ENCODE data around the gene PRKG1. TPM values are rescaled to one million over a fixed set of nuclear protein-coding genes. Genes with fewer than 3 reads are reported as not detected.

PRKG1 gene
- total and polyA plus RNA-seq, 12 donors, result 3.8 to 48.1 (median 29.9) TPM

DNA sequence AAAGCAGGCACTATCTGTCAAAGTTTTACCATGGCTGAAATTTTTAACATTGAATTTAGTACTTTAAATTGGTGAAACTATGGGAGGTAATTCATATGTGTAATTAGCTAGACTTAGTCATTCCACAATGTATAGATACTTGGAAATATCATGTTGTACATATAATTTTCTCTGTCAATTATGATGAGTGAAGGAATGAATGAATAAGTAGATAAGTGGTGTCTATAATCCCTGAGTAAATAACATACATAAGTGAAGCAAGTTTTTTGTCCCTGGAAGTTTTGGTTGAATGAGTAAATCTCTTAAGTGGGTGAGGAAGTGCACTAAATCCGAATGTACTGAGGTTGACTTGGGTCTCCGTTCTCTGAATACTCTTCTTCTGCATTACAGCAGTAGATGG, 424.1 kb downstream of the PRKG1 start:
- Histone ChIP-seq H3K4me3 (no peak overlapping the region), H3K9me3 (no peaks in the 10 kb centered on the region), H3K4me1 (peaks cover 0 to 7% (median 0%) of the 10 kb centered on the region in 9 donors), H3K36me3 (no peaks in the 10 kb centered on the region), H3K27me3 (no peaks in the 10 kb centered on the region), H3K27ac (no peak overlapping the region)
- DNase-seq (no peak), ATAC-seq (no peak)
- intact Hi-C loops (cut with DNase I), result no loop called here
- WGBS, 2 donors, result 91 to 95% methylated on average over 2 of the region's 2 CpGs
- TF ChIP-seq, protein P1, sequence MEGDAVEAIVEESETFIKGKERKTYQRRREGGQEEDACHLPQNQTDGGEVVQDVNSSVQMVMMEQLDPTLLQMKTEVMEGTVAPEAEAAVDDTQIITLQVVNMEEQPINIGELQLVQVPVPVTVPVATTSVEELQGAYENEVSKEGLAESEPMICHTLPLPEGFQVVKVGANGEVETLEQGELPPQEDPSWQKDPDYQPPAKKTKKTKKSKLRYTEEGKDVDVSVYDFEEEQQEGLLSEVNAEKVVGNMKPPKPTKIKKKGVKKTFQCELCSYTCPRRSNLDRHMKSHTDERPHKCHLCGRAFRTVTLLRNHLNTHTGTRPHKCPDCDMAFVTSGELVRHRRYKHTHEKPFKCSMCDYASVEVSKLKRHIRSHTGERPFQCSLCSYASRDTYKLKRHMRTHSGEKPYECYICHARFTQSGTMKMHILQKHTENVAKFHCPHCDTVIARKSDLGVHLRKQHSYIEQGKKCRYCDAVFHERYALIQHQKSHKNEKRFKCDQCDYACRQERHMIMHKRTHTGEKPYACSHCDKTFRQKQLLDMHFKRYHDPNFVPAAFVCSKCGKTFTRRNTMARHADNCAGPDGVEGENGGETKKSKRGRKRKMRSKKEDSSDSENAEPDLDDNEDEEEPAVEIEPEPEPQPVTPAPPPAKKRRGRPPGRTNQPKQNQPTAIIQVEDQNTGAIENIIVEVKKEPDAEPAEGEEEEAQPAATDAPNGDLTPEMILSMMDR (IDR thresholded peaks at IDR 0.05), result no peak

DNA sequence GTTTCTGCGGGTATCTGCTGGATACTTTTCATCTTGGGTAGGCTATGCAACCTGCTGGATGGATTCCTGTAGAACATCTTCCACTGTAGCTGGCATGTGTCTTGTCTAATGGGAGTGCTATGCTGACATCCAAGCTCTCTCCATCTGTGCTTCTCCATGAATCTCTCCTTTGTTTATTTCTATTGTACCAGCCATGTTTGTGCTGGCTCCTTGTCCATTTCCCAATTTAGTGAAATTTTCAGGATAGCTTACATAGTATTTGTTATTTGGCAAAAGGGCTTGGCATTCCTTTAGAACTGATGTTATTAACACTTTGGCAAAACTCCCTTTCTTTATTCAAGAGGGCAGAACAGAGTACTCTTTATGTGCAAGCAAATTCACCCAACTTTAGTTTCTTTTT, 427.1 kb downstream of the PRKG1 start:
- Histone ChIP-seq H3K4me3 (no peak overlapping the region), H3K36me3 (no peaks in the 10 kb centered on the region), H3K27ac (no peak overlapping the region), H3K9me3 (peaks cover 0 to 4% (median 0%) of the 10 kb centered on the region in 11 donors), H3K27me3 (no peaks in the 10 kb centered on the region), H3K4me1 (peaks cover 0 to 7% (median 0%) of the 10 kb centered on the region in 9 donors)
- DNase-seq (no peak), ATAC-seq (no peak)
- WGBS, 2 donors, result 89 to 94% methylated on average over 1 of the region's 1 CpG
- intact Hi-C loops (cut with DNase I), result no loop called here
- TF ChIP-seq, protein P1 (IDR thresholded peaks at IDR 0.05), result no peak

DNA sequence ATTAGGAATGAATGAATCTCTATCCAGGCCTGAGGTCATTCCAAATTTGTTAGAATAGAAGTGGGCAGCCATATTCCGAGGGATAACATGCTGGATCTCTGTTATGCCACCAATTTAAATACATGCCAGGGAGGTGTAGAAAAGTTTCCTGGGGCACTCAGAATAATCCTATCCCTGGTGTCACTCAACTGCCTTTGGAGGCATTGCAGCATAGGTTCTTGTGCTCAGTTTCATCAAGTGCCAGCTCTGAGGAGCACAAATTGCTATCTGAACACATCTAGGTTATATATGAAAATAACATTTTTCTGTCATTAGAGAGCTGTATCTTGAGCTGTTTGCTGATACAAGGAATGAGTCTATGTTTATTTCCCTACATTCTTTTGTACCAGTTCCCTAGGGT, 427.8 kb downstream of the PRKG1 start:
- TF ChIP-seq, protein P1 (IDR thresholded peaks at IDR 0.05), result no peak
- ATAC-seq, result no peak
- H3K27me3 ChIP-seq, result no peaks in the 10 kb centered on the region
- no peak overlapping the region for H3K27ac ChIP-seq
- peaks cover 0 to 7% (median 0%) of the 10 kb centered on the region in 9 donors for H3K4me1 ChIP-seq
- H3K36me3 ChIP-seq, result no peaks in the 10 kb centered on the region
- H3K9me3 ChIP-seq, result peaks cover 0 to 9% (median 0%) of the 10 kb centered on the region in 11 donors
- intact Hi-C loops (cut with DNase I), result no loop called here
- no peak overlapping the region for H3K4me3 ChIP-seq
- no peak for DNase-seq
- 87 to 97% methylated on average over 1 of the region's 1 CpG for WGBS, 2 donors

DNA sequence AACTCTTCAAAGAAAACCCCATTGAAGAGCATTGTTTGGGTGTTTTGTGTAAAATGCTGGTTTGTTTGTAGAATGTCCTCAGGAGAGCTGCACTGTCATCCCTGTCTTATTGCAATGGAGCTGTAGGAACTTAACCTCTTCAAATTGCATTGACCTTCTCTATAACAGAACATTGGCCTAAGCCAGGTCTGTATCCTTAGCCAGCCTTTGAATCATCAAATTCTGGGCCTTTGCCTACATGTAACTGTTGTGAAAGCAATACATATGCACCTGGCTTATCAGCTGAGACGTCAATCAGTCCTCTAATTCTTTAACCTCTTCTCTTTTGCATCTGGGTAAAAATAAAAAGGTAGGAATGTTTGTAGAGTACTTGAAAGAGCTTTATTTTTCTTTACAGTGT, 429.1 kb downstream of the PRKG1 start:
- DNase-seq, result no peak
- Histone ChIP-seq H3K36me3 (no peaks in the 10 kb centered on the region), H3K27me3 (no peaks in the 10 kb centered on the region), H3K4me1 (peaks cover 0 to 13% (median 0%) of the 10 kb centered on the region in 9 donors), H3K27ac (no peak overlapping the region), H3K9me3 (peaks cover 0 to 9% (median 0%) of the 10 kb centered on the region in 11 donors), H3K4me3 (no peak overlapping the region)
- TF ChIP-seq, protein P1 (IDR thresholded peaks at IDR 0.05), result no peak
- 67 to 76% methylated on average over 1 of the region's 1 CpG for WGBS, 2 donors
- peak in 2 of 8 donors; percentile 27 to 53 for ATAC-seq
- intact Hi-C loops (cut with DNase I), result no loop called here
